Fibroblast of lung (primary cell): ENCODE results near the gene NUDT15.

Experiments
- EZH2 ChIP-seq: IDR thresholded peaks from 2 replicates; pipeline ENCODE4 v1.5.1; 2012; ENCODE audit warnings: low read length, control low read depth, mild to moderate bottlenecking; ENCODE audit errors: missing control alignments
- TF ChIP-seq, protein P1 (sequence below), 2 donors: IDR thresholded peaks in 1 of 2; conservative IDR thresholded peaks in 1 of 2; 1 replicate in 1 of 2; 2 replicates in 1 of 2; pipeline ENCODE4 v1.5.1; 2011 to 2012; ENCODE audit warnings: low read length in 2 of 2, control low read depth in 1 of 2, inconsistent platforms in 1 of 2, low read depth in 1 of 2, mild to moderate bottlenecking in 1 of 2

DNA sequence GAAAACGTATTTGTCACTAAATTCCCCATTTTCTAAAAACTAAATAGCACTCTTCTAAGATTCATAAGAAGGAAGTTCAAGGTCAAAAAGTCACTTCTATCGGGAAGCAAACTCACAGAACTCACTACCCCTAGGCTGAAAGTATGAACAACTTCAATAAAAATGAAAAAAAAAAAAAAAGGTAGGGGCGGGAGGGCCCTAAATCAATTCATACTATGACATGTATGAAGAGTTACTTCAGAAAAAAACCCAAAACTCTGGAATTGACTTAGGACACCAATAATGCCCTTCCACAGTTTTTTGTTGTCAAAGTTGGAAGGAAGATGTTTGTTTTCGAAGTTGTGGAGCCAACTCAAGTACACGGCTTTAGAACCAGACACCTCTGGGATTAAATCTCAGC is 37.6 kb upstream of the NUDT15 start:
- TF ChIP-seq, protein P1, sequence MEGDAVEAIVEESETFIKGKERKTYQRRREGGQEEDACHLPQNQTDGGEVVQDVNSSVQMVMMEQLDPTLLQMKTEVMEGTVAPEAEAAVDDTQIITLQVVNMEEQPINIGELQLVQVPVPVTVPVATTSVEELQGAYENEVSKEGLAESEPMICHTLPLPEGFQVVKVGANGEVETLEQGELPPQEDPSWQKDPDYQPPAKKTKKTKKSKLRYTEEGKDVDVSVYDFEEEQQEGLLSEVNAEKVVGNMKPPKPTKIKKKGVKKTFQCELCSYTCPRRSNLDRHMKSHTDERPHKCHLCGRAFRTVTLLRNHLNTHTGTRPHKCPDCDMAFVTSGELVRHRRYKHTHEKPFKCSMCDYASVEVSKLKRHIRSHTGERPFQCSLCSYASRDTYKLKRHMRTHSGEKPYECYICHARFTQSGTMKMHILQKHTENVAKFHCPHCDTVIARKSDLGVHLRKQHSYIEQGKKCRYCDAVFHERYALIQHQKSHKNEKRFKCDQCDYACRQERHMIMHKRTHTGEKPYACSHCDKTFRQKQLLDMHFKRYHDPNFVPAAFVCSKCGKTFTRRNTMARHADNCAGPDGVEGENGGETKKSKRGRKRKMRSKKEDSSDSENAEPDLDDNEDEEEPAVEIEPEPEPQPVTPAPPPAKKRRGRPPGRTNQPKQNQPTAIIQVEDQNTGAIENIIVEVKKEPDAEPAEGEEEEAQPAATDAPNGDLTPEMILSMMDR (conservative IDR thresholded peaks at IDR 0.05 in 1 of 2, IDR thresholded peaks at IDR 0.05 in 1 of 2; ENCODE audit: low read depth in 1 of 2, low read length in 2 of 2): no peak
- TF ChIP-seq EZH2: no peak
